Neural cell (in vitro differentiated cells): ENCODE results near the gene SHISA7.

Experiments
- CTCF ChIP-seq: fragments of 450-650 bp; IDR thresholded peaks from 2 replicates; pipeline ENCODE4 v1.5.1; 2014; ENCODE audit warnings: antibody characterized with exemption, mild to moderate bottlenecking, moderate library complexity; ENCODE audit not compliant: poor library complexity, severe bottlenecking
- EP300 ChIP-seq: fragments of 450-650 bp; conservative IDR thresholded peaks from 2 replicates; pipeline ENCODE4 v1.6.1; 2014; ENCODE audit warnings: antibody characterized with exemption, mild to moderate bottlenecking, moderate library complexity; ENCODE audit not compliant: poor library complexity, severe bottlenecking
- EZH2 ChIP-seq: fragments of 200-600, 300-800 bp; shearing (Covaris generic), sonication (generic); IDR thresholded peaks from 2 replicates; pipeline ENCODE4 v1.6.1; 2014; ENCODE audit warnings: antibody characterized with exemption, low read length, borderline replicate concordance, mild to moderate bottlenecking; ENCODE audit not compliant: insufficient read depth, poor library complexity, severe bottlenecking
- POLR2AphosphoS5 ChIP-seq: IDR thresholded peaks from 2 replicates; pipeline ENCODE4 v1.6.1; 2012
- RAD21 ChIP-seq: fragments of 450-650 bp; conservative IDR thresholded peaks from 2 replicates; pipeline ENCODE4 v1.6.1; 2014; ENCODE audit warnings: antibody characterized with exemption, mild to moderate bottlenecking, moderate library complexity
- TAF1 ChIP-seq: IDR thresholded peaks from 2 replicates; pipeline ENCODE4 v1.6.1; 2012; ENCODE audit warnings: low read depth
- TF ChIP-seq, protein P1 (sequence below): IDR thresholded peaks from 2 replicates; pipeline ENCODE4 v1.6.1; 2012; ENCODE audit warnings: borderline replicate concordance

DNA sequence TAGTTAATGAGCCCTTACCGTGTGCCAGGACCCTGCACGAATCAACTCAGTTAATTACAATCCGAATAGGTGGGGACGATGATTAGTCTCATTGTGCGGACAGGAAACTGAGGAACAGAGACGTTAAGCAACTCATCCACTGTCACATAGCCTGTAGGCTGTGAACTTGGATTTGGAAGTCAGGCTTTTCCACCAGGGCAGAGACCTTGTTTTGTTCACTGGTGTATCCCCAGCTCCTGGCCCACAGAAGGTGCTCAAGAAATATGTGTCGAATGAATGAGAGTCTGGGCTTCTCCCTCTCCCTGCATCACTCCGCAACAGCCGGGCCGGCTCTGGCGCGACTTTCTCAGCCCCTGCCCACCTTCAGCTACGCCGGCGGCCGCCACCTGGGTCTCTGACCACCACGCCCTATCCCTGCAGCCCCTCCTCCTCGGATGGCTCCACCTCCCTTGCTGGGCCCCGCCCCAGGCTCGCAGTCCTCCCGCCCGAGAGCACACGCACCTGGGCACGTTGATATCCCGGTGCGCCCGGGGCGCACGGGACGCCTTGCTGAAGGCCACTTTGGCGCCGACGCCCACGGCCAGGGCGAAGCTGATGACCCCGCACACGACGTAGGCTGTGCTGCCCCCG is 1.3 kb downstream of the SHISA7 start:
- TF ChIP-seq CTCF = no peak
- TF ChIP-seq EP300 = no peak
- no peak for TF ChIP-seq POLR2AphosphoS5
- TF ChIP-seq EZH2 = no peak
- TF ChIP-seq RAD21 = no peak
- TF ChIP-seq, protein P1, sequence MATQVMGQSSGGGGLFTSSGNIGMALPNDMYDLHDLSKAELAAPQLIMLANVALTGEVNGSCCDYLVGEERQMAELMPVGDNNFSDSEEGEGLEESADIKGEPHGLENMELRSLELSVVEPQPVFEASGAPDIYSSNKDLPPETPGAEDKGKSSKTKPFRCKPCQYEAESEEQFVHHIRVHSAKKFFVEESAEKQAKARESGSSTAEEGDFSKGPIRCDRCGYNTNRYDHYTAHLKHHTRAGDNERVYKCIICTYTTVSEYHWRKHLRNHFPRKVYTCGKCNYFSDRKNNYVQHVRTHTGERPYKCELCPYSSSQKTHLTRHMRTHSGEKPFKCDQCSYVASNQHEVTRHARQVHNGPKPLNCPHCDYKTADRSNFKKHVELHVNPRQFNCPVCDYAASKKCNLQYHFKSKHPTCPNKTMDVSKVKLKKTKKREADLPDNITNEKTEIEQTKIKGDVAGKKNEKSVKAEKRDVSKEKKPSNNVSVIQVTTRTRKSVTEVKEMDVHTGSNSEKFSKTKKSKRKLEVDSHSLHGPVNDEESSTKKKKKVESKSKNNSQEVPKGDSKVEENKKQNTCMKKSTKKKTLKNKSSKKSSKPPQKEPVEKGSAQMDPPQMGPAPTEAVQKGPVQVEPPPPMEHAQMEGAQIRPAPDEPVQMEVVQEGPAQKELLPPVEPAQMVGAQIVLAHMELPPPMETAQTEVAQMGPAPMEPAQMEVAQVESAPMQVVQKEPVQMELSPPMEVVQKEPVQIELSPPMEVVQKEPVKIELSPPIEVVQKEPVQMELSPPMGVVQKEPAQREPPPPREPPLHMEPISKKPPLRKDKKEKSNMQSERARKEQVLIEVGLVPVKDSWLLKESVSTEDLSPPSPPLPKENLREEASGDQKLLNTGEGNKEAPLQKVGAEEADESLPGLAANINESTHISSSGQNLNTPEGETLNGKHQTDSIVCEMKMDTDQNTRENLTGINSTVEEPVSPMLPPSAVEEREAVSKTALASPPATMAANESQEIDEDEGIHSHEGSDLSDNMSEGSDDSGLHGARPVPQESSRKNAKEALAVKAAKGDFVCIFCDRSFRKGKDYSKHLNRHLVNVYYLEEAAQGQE = no peak
- no peak for TF ChIP-seq TAF1
